Stimulated activated CD4-positive, alpha-beta T cell treated with anti-CD3 and anti-CD28 coated beads, TNF-alpha, amount 100 ng/mL, for 24 hours (primary cell): ENCODE measurements around the gene CCNA2.

ENCODE experiments used
- DNase-seq, 3 experiments: peaks; one replicate each; pipeline ENCODE4 v3.0.0-alpha.2; 2020; ENCODE audit warnings: low read depth in 3 of 3

The CCNA2 gene

DNA sequence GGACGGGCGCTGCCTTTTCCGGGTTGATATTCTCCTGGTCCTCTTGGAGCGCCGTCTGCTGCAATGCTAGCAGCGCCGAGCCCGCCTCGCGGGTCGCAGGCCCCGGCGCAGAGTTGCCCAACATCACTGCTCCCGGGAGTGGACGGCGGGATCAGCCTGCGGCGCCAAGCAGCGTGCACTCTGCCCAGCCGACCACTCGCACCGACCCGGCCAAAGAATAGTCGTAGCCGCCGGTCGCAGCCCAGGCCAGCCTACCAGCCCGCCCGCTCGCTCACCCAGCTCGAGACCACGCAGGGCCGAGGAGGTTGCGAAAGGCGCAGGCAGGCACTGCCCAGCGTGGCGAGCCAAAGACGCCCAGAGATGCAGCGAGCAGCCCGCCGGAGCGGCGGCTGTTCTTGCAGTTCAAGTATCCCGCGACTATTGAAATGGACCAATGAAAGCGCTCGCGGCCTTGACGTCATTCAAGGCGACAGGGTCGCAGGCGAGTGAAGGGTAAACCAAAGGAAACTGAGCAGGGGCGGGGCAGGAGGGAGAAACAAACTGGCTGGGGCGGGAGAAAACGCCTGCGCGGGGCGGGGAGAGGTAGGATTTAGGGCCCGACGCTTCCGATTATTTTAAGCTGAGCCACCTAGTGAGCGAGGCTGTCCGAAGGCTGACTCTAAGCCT, at the start of gene CCNA2:
Gene CCNA2 (minus strand): TSS at position 379 of the 666 bp plus-strand sequence. CDS start 255 bp downstream, at position 124.
- DNase-seq: peak; percentile 92 to 96 (median 93)

DNA sequence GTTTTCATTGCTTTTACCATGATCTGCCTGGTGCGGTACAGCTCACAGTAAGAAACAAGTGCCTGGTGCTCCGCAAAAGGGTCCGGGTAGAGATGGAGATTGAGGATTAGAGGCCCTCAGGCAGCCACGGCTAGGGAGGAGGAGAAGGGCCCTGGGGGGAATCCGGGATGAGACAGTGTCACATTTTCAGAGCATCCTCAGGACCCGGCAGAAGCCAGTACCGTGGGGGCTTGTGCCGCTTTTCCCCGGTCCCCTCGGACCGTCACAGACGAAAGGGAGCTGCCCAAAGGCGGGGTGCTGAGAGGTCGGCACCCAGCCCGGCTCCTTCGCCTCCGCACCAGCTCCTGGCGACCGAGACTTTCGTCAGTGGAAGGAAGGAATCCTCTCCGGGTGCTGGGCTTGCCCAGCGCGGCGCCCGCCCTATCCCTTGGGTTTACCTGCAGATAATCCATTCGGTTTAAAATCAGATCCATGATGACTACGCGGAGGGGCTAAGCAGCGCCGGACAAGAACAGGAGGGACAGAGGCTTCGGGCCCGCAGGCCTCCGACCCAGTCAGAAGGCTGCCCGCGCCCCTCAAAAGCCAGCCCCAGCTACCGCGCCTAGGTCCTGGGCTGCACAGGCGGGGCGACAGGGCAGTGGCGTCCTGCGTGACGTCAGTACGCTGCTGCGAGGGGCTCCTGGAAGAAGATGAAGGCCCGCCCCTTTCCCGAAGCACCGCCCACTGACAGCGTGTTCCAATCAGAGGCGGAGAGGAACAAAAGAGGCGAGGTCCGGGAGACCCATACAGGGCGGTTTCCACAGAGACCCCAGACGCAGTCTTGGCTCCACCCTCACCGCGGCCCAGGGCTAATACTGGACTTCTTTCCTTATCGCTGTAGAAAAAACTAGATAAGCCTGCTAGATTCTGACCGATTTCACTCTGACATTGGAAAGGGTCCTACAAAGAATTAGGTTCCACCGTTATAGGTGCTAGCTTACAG, 46.4 kb upstream of the CCNA2 start, which contains the start of gene BBS7:
Gene BBS7 (minus strand): TSS at position 634 of the 982 bp plus-strand sequence. CDS start 161 bp downstream, at position 473.
- peak; percentile 95 to 99 (median 96) for DNase-seq

DNA sequence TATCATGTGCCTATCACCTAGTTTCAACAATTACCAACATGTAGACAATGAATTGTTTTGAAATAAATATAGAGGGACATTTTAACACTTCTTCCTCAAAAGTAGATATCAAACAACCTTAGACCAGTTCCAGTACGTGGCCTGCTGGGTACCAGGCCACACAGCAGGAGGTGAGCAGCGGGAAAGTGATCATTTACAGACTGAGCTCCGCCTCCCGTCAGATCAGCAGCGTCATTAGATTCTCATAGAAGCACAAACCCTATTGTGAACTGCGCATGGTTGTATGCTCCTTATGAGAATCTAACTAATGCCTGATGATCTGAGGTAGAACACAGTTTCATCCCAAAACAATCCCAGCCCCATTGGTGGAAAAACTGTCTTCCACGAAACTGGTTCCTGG, 40.1 kb upstream of the CCNA2 start:
- no peak for DNase-seq

DNA sequence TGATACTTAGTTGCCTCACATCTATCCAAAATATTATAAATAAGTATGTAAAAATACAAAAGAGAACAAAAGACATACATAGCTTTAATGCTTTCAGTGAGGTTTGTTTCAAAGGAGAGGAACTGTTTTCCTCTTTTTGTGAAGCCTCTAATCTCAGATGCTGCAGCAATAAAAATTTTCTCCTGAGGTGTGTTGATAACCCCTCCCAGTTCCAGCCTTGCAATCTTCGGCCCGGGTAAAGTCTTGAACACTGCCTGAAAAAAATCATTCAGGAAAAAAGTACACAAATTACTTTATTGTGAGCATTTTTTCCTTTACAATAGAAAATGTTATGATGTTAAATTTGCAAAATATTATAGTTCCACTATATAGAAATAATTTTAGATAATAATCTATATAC, 37.7 kb upstream of the CCNA2 start:
- no peak for DNase-seq

DNA sequence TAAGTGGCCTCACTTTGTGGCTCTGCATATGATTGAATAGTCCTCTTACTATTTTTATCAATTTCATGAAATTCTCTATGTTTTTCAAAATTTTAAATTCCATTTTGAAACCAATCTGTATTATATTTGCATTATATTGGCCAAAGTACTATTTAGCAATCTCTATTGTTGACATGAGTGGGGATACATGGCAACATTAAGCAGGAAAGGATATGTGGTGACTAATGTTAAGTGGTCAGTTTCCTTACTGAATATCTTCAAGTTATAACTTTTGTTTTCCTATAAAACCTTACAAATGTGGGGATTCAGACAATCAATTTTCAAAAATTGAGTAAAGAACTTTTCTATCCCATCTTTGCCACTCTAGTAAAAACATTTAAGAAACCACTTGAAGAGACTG, 36.4 kb upstream of the CCNA2 start:
- no peak for DNase-seq

DNA sequence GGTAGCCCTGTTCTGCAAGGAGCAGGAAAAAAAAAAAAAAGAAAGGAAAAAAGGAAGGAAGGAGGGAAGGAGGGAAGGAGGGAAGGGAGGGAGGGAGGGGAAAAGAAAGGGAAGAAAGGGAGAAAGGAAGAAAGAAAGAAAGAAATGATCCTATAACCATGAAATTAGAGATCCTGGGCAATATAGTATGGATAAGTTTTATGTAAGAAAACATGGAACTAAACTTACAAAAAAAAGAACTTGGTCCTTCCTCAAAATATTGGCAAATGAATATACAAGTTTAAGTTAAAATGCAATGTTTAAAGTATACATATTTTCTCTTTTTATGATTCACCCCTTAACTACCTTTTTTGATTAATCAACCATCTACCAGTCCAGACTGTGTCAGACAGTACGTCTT, 27.7 kb upstream of the CCNA2 start:
- DNase-seq: no peak

DNA sequence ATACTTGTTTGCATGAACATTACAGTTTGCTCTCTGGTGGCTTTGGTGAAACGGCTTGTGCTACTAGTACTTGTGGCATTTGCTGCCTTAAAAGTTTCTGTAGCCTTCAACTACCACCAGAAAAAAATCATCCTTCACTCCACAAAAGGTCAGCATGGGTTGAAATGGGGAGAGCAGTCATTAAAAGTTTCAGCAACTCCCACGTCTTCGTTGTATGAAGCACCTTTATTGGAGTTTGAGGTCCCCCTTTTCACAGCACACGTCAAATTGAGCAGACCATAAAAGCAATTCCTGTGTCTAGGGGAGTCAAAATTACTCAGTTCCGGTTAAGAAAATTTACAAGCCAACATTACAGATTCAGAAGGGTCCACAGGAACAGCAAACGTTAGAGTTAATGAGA, 23.0 kb upstream of the CCNA2 start:
- DNase-seq: no peak

DNA sequence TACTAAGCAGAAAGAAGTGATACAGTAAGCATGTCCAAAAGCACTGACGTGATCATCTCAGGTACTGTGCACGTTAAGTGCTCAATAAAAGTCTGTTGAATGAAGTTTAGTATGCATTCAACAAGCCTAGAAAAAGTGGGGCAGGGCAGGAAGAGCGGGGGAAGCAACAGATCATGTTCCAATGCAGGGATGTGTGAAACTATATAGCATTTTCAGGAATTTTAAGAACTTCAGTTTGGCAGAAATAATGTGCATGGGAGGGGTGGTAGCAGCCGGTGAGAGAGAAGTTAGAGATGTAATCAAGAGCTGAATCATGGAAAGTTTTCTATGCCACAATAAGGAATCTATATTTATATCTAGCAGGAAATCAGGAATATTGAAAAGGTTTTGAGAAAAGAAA, 19.2 kb upstream of the CCNA2 start:
- no peak for DNase-seq

DNA sequence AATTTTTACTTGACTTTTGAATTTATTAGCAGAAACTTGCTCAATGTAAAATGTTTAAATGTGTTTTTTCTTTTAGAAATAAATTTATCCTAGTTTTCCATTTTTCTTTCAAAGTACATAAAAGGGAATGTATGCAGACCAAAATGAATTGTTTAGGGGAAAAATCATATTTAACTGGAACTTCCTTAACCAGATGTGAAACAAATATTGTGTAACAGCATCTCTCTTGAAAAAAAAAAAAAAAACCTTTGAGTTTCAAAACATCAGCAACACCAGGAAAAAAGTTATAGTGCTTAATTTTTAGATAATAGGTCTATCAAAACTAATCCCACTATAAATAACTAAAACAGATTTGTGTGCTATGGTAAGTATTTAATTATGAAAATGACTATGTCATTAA, 14.5 kb upstream of the CCNA2 start:
- no peak for DNase-seq

DNA sequence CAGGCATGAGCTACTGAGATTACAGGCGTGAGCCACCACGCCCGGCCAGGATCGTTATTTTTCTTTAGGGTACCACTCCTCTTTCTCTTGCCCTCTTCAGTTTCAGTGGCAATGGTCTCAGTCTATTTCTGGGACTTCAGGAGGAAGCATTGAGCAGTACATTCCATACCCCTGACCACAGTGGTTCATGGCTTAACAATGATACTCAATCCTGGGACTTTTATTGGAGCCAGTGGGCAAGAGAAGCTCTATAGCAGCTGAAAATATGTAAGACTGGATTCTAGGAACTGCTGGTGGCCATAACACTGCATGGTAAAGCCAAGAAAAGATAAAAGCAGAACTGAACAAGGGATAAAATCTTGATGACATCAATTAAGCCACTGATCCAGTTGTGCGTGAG, 5.8 kb upstream of the CCNA2 start:
- DNase-seq: no peak

DNA sequence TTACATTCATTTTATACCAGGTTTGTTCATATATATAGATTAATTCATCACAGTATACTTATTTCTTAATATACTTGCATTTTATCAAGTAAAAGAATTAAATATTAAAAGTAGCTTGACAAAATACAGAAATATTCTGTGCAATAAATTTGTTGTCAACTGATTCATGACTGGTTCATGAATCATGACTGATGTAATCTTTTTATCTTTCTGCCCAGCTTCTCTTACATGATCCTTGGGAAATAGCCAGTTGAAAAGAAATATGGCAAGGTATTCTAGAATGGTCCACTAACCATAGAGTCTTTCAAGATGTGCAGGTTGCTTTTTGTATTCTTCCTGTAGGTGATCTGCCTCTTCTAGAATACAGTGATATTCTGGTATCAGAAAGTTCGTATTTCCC, 4.2 kb upstream of the CCNA2 start:
- DNase-seq: no peak

DNA sequence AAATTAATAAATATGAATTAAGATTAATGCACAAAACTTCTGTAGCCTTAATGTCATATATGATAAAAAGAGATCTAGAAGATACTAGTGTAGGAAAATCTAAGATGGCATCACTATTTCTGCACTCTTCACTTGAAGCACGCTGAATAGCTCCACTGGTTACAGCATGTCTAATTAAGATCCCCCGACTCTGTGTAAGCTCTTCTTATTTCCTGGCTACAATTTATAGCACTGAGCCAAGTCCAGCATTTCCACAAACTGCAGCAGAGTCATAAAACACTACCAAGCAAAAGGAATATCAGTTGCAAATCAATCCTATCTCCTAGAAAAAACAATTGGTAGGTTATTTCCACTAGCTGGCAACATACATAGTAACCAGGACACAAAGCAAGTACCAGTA, 1.3 kb upstream of the CCNA2 start:
- no peak for DNase-seq

DNA sequence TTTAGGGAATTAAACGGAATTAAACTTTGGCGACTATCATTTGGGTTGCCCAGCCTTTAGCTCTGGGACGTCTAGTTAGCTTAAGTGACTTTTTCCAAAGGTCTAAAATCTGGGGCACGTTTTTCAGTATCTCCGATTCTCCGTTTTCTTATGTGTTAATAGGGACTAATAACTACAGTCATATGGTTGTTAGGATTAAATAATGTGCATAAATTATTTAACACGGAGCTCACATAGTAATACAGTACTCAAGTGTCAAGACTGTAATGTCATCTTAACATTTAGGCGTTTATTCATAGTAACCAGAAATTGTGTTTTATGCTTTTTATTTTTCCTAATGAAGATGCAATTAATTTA, 466 bp upstream of the CCNA2 start:
- DNase-seq: no peak

DNA sequence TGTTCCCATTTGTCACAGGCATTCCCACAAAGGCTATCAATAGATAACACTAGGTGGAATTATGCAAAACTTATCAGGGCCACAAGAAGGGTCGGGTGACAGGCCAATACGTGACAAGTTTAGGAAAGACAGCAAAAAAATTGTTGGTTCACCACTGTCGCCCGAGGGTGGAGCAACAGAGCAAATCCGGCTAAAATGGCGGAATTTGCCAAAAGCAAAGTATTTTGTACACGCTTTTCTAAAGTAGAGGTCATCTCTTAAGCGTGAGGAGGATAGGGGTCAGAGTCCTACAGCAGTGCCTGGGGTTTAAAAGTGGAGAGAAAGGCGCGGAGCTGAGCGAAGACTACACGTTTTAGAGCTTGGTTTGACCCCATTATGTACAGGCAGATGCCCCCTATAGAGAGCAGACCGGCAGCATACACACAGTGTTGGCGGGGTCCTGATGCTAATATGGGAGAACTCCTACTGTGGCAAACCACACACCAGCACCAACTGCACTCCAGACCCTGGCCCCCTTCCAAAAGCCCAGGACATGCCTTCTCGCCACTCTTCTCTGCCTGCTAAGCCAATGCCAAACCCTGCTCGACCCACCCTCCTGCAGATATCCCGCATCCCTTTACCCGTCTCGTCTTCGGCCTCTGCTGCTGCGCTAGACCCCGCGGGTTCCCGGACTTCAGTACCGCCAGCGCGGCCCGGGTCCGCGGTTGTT, 733 bp downstream of the CCNA2 start:
- DNase-seq: peak in 1 of 3 experiments; percentile 26

DNA sequence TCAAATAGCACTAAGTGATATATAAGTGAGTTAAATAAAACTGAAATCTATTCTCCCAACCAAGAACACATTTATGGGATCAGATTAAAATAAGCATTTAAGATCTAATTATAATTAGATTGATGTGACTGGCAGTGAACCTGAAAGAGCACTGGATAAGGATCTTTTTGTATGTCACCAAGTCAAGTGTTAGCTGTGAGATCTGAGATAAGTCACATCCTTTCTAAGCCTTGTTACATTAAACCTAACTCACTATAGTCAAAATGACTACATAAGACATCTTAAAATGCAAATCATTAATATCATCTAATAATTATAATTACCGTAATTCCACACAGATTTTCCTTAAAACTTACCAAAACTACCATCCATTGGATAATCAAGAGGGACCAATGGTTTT, 1.6 kb downstream of the CCNA2 start:
- no peak for DNase-seq

DNA sequence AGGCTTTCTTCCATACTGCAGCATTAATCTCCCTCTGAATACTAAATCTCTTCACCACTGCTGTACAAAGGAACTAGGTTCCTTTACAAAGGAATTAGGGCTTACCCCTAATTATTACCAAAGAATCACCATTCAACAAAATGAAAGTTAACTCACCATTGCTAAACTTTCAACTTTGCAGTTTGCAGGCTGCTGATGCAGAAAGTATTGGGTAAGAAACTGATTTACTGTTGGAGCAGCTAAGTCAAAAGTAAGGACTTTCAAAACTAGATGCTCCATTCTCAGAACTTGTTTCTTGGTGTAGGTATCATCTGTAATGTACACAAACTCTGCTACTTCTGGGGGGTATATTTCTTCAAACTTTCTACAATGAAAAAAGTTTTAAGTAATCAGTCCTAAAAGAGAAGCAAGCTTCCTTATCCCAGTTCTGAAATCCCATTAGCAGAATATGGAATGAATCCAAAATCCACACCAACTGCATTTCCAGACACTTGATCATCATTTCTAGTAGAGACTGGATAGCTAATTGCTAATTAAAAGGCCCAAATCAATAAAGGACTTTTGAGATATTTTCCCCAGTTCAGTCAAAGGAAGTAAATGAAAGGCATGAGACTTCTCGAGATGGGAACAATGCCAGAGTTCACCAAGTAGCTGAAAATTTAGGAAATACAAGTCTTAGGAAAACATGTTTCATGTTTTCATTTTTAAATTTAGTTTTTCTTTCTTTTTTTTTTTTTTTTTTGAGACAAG, 4.3 kb downstream of the CCNA2 start:
- no peak for DNase-seq

DNA sequence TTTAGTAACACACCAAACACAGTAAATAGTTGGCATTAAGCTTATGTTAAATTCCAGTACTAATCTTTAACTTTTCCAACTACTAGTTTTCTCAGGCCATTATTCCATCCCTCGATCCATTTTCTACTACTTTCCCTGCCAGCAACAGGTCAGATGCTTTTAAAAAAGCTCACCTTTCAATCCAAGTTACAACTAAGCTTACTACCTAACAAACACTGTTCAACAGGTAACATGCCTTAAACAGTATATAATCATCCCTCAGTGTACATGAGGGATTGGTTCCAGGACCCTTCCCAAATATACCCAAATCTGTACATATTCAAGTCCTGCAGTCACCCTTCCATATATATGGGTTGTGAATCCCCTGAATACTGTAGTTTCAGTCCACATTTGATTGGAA, 5.5 kb downstream of the CCNA2 start:
- no peak for DNase-seq

DNA sequence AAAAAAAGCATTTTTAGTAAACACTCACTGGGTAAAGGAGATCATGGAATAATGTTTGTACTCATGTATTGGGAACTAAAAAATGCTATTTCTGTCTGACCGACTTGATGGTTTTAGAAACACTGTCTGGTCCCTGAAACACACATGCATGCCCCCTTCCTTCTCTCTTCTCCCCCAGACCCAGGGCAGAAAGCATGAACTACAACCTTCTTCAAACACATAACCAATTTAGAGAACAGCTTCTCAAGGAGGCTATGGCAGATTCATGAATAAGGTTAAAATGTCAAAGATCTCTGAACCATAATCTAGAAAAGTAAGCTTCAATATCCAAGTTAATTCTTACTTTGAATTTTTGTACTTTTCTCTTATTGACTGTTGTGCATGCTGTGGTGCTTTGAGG, 6.0 kb downstream of the CCNA2 start:
- DNase-seq: no peak

DNA sequence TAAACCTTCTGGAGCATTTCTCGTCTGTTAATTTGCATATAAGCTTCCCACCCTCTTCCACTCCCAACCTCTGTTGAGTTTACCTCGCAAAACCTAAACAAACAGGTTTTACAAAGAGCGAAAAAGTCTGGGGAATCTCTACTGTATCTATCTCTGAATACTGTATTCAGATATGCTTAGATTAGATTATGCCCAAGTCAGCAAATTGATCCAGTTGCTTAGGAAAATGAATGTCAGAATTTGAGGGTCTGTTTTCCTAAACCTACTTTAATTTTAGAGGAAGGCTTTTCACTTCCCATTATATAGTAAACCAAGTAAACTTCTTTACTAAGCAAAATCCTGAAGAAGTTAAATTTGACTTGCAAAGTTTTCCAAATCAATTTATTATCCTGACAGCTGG, 6.7 kb downstream of the CCNA2 start:
- DNase-seq: no peak

DNA sequence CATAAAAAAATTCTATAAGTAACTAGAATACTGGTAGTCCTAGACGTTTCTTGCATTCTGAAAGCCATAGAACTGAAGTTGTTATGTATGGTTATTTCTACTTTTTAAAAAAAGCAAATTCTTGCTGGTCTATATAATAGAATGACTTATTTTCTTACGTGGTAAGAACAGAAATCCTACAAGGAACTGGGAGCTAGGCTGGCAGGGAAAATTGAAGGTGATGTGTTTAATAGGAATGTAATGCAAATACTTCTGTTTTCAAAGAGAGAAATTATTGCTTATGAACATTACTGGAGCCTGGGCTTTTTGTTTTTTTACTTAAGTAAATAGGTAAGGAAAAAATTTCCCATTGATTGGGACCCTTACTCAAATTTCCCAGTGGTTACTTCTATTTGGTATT, 8.9 kb downstream of the CCNA2 start:
- DNase-seq: no peak

DNA sequence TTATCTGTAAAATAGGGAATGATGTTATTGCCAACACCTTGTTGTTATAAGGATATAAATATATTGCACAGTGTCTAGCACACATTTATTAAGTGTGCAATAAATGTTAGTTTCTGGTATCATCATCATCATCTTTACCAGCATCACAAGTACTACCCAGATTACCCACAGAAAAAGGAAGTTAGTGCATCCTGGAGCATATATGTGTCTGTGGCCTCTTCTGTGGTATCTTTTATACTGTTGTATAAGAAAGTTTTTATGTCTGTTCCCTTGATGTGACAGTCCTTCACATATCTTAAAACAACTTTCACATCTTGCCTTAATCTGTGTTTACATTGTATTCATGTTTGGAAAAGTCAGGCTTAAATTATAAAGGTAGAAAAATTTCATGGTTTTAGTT, 12.6 kb downstream of the CCNA2 start:
- no peak for DNase-seq

DNA sequence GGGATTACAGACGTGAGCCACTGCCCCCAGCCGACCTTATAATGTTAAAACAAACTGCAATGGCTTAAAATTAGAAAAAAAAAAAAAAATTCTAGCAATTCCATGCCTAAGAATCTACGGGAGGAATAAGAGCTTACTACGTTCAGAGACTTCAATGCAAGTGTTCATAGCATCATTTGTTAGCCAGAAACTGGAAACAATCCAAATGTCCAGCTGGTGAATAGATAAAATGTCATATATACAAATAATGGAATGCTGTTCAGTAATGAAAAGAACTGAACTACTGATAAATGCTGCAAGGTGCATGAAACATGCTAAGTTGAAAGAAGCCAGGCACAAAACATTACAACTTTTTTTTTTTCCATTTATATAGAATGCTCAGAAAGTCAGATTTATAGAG, 17.3 kb downstream of the CCNA2 start:
- DNase-seq: no peak
